AG09319 (cell line): ENCODE measurements around the gene ETS2.

Experiments
- DNase-seq: peaks from one replicate; pipeline ENCODE4 v3.0.0-alpha.2; 2010; ENCODE audit warnings: low read depth; ENCODE audit errors: extremely low read depth
- CTCF ChIP-seq: IDR thresholded peaks from 2 replicates; pipeline ENCODE4 v1.5.1; 2011; ENCODE audit warnings: low read depth, mild to moderate bottlenecking, inconsistent platforms, low read length, moderate library complexity

The ETS2 gene

DNA sequence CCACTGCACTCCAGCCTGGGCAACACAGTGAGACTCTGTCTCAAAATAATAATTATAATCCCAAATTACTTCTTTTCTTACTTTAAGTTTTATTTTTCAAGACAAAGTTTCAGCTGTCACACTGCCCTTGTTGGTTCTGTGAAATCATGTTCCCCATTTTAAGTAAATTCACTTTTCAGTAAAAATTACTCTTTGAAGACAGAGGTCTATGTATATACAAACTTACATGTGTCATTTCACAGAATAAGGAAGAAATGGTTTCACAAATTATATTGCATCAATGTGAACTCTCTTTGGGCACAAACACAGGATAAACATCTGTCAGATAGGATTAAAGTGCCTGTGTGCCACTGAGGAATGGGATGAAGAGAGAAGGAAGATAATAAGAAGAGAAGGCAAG lies 33.1 kb upstream of the ETS2 start:
- DNase-seq: no peak
- no peak for TF ChIP-seq CTCF

- DNase-seq: peak; percentile 91
- TF ChIP-seq CTCF: no peak
Observed at GRCh38 chr21:38773099-38774061, 32.3 kb upstream of the ETS2 start.

DNA sequence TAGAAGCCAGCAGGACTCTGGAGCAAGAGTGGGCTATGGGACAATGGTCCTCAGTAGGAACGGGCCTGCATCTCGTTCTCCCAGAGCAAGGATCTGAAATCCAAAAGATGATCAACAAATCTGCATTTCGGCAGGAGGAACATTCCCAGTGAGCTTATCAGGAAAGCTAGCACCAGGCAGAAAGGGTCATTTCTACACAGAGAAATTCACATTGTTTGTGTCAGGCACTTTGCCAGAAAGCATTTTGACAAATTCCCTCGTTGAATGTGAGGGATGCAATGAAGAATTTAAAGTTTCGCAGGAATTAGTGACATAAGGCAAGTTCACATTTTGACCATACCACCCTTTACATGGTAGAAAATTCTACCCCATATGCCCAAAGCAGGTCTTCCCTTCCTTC lies 31.6 kb upstream of the ETS2 start:
- TF ChIP-seq CTCF: no peak
- no peak for DNase-seq

- no peak for TF ChIP-seq CTCF
- no peak for DNase-seq
Observed at GRCh38 chr21:38774586-38775285, 31.0 kb upstream of the ETS2 start.

DNA sequence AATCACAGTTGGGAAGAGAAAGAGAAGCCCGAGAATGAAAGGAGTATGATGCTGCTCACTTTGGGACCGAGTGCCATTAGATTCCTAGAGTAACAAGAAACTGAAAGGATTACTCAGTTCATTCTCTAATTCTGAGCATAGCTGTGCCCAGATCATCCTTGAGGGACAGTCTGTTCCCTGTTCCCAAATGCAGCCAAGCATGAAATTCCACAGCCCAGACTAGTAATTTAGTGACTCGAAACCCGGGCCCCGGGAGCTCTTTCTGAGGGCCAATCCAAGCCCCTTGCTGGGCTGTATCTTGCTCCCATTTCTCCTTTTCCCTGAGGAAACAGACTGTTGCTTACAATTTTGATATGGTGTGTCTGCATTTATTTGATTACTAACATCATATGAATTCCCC lies 30.0 kb upstream of the ETS2 start:
- no peak for TF ChIP-seq CTCF
- DNase-seq: no peak

GRCh38 chr21:38777015-38777414 lies 28.7 kb upstream of the ETS2 start:
- no peak for TF ChIP-seq CTCF
- no peak for DNase-seq

DNA sequence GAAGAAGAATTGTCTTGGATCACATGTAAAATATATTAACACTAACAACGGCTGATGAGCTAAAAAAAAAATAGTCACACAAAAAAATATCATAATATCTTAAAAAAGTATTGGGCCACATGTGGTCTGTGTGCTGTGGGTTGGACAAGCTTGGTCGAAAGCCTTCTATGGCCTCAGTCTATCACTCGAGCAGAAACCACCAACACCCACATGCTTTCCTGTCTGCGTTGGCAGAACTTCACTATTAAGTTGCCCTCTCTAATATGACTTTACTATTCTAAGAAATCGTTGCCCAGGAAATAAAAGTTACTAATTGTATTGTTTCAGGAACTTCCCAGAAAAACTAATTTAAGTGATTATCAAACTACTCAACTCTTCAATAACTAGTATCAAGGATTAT lies 28.2 kb upstream of the ETS2 start:
- DNase-seq: no peak
- TF ChIP-seq CTCF: no peak
